Brain microvascular endothelial cell (primary cell): Measurements from ENCODE around the gene MLLT3.
A peak's percentile ranks its signal among the peaks of the same experiment; 100 is the strongest.

Experiments used
- DNase-seq: peaks from one replicate; pipeline ENCODE4 v3.0.0-alpha.2; 2020
- H3K27ac ChIP-seq: fragments of 250-450 bp; sonication (Bioruptor Pico); 2 replicates; pipeline ENCODE4 v1.5.1; 2020; ENCODE audit warnings: mild to moderate bottlenecking, moderate library complexity
- H3K27me3 ChIP-seq: fragments of 250-450 bp; sonication (Bioruptor Pico); replicated peaks from 2 replicates; pipeline ENCODE4 v1.5.1; 2020; ENCODE audit warnings: mild to moderate bottlenecking
- H3K36me3 ChIP-seq: fragments of 250-450 bp; sonication (Bioruptor Pico); replicated peaks from 2 replicates; pipeline ENCODE4 v1.5.1; 2020; ENCODE audit warnings: mild to moderate bottlenecking
- H3K4me3 ChIP-seq: 2 replicates; pipeline ENCODE4 v1.5.1; 2011; ENCODE audit warnings: low read depth, mild to moderate bottlenecking, control low read depth, low read length, moderate library complexity
- CTCF ChIP-seq: IDR thresholded peaks from 2 replicates; pipeline ENCODE4 v1.5.1; 2011; ENCODE audit warnings: low read depth, mild to moderate bottlenecking, moderate library complexity, low read length, control low read depth, inconsistent platforms; ENCODE audit errors: missing control alignments
- in situ Hi-C: cut with HindIII; loops from 2 replicates; pipeline ENCODE4 v1.10.0; 2017; ENCODE audit warnings: low sequenced_read_pairs, low pct_ligation_motif_present

The MLLT3 gene

DNA sequence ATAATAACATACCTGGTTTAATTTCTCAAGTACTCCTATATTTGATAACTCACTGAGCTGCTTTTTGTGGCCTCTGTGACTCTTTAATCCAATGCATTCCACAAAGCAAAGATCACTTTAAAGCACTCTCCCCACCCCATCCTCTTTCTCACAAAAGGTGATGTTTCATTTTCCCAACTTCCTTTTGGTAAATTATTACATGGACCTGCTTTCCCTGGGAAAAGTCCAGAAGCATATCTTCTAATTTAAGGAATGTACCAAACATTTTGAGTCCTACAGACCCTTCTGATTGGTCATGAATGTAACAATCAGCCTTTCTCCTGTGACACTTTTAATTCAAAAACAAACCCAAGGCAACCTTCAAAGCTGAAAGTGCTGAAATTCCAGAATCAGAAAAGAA is 71.1 kb downstream of the MLLT3 start:
- Histone ChIP-seq H3K27me3 (no peaks in the 10 kb centered on the region), H3K27ac (no peak overlapping the region), H3K36me3 (no peaks in the 10 kb centered on the region), H3K4me3 (no peak overlapping the region)
- in situ Hi-C loops, result no loop called here
- DNase-seq, result no peak
- no peak for TF ChIP-seq CTCF

DNA sequence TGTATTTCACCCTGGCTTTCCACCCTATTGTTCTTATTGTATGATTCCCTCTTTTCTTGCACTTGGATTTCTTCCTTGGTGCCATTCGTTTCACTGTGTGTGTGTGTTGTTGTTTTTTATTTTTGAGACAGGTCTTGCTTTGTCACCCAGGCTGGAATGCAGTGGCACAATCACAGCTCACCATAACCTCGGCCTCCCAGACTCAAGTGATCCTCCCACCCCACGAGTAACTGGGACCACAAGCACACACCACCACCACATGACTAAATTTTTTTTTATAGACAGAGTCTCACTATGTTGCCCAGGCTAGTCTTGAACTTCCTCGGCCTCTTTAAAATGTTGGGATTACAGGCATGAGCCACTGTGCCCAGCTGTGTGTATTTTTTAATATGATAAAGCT is 72.0 kb downstream of the MLLT3 start:
- no peak overlapping the region for H3K4me3 ChIP-seq
- no peaks in the 10 kb centered on the region for H3K36me3 ChIP-seq
- no peak for TF ChIP-seq CTCF
- no peaks in the 10 kb centered on the region for H3K27me3 ChIP-seq
- no peak overlapping the region for H3K27ac ChIP-seq
- in situ Hi-C loops, result no loop called here
- no peak for DNase-seq

GRCh38 chr9:20549053-20549452 is 73.2 kb downstream of the MLLT3 start:
- TF ChIP-seq CTCF, result no peak
- DNase-seq, result no peak
- in situ Hi-C loops, result no loop called here
- Histone ChIP-seq H3K27ac (no peak overlapping the region), H3K36me3 (no peaks in the 10 kb centered on the region), H3K27me3 (no peaks in the 10 kb centered on the region), H3K4me3 (no peak overlapping the region)

DNA sequence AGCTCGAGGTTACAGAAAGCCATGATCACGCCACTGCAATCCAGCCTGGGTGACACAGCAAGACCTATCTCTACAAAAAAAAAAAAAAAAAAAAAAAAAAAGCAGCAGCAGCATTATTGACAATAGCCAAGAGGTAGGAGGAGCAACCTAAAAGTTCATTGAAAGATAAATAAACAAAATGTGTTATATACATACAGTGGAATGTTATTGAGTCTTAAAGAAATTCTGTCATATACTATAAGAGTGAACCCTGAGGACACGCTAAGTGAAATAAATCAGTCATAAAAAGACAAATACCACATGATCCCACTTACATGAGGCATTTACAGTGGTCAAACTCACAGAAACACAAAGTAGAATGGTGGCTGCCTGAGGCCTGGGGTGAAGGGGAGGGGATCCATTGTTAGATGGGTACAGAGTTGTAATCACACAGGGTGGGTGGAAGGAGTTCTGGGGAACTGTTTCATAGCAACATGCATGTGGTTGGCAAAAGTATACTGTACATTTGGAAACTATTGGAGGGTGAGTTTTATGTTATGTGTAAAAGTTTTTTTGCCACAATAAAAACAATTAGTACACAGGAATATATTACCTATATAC is 77.2 kb downstream of the MLLT3 start:
- no peak overlapping the region for H3K4me3 ChIP-seq
- no peak for DNase-seq
- in situ Hi-C loops, result no loop called here
- no peak overlapping the region for H3K27ac ChIP-seq
- no peaks in the 10 kb centered on the region for H3K27me3 ChIP-seq
- no peaks in the 10 kb centered on the region for H3K36me3 ChIP-seq
- TF ChIP-seq CTCF, result no peak

DNA sequence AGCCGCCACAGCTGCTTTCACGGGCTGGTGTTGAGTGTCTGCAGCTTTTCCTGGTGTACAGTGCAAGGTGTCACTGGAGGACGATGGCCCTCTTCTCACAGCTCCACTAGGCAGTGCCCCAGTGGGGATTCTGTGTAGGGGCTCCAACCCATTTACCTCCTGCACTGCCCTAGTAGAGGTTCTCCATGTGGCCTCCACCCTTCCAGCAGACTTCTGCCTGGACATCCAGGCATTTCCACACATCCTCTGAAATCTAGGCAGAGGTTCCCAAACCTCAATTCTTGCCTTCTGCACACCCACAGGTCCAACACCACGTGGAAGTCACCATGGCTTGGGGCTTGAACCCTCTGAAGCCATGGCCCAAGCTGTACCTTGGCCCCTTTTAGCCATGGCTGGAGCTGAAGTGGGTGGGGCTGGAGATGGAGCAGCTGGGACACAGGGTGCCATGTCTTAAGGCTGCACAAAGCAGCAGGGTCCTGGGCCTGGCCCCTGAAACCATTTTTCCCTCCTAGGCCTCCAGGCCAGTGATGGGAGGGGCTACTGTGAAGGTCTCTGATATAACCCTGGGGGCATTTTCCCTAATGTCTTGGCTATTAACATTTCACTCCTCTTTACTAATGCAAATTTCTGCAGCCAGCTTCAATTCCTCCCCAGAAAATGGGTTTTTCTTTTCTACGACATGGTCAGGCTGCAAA is 82.0 kb downstream of the MLLT3 start:
- in situ Hi-C loops, result no loop called here
- DNase-seq, result no peak
- H3K4me3 ChIP-seq, result no peak overlapping the region
- no peaks in the 10 kb centered on the region for H3K27me3 ChIP-seq
- no peak for TF ChIP-seq CTCF
- H3K27ac ChIP-seq, result no peak overlapping the region
- H3K36me3 ChIP-seq, result no peaks in the 10 kb centered on the region

DNA sequence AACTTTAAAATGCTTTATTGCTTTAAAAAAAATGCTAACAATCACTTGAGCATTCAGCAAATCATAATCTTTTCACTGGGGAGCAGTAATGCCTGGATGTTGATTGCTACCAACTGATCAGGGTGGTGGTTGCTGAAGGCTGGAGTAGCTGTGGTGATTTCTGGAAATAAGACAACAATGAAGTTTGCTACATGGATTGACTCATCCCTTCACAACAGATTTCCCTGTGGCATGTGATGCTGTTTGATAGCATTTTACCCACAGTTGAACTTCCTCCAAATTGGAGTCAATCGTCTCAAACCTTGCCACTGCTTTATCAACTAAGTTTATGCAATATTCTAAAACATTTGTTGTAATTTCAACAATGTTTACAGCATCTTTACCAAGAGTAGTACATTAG is 83.3 kb downstream of the MLLT3 start:
- Histone ChIP-seq H3K36me3 (no peaks in the 10 kb centered on the region), H3K4me3 (no peak overlapping the region), H3K27ac (no peak overlapping the region), H3K27me3 (no peaks in the 10 kb centered on the region)
- in situ Hi-C loops, result no loop called here
- TF ChIP-seq CTCF, result no peak
- peak; percentile 20 for DNase-seq
